AG04449 (cell line): ENCODE measurements around the gene CAPN2.

ENCODE experiments used
- CTCF ChIA-PET: fragments of 350-600 bp; formaldehyde crosslinking; extraction: SDS; loops from one replicate; lab custom pipeline; 2021; ENCODE audit warnings: antibody characterized with exemption; lab: Yijun Ruan, JAX
- POLR2A ChIA-PET: fragments of 400-600, 350-600 bp; formaldehyde crosslinking; extraction: SDS; loops from one replicate; lab custom pipeline; 2020; ENCODE audit warnings: antibody characterized with exemption, inconsistent platforms; lab: Yijun Ruan, JAX
- DNase-seq: peaks from one replicate; pipeline ENCODE4 v3.0.0-alpha.2; 2010; ENCODE audit warnings: low read depth, low spot score
- H3K4me3 ChIP-seq: 2 replicates; pipeline ENCODE4 v1.5.1; 2011; ENCODE audit warnings: low read depth, mild to moderate bottlenecking, control low read depth, low read length
- TF ChIP-seq, protein P1 (sequence below): IDR thresholded peaks from one replicate; pipeline ENCODE4 v1.5.1; 2011; ENCODE audit warnings: mild to moderate bottlenecking, moderate library complexity, low read length, control low read depth, inconsistent platforms; ENCODE audit not compliant: insufficient read depth; ENCODE audit errors: missing control alignments

CAPN2 gene

DNA sequence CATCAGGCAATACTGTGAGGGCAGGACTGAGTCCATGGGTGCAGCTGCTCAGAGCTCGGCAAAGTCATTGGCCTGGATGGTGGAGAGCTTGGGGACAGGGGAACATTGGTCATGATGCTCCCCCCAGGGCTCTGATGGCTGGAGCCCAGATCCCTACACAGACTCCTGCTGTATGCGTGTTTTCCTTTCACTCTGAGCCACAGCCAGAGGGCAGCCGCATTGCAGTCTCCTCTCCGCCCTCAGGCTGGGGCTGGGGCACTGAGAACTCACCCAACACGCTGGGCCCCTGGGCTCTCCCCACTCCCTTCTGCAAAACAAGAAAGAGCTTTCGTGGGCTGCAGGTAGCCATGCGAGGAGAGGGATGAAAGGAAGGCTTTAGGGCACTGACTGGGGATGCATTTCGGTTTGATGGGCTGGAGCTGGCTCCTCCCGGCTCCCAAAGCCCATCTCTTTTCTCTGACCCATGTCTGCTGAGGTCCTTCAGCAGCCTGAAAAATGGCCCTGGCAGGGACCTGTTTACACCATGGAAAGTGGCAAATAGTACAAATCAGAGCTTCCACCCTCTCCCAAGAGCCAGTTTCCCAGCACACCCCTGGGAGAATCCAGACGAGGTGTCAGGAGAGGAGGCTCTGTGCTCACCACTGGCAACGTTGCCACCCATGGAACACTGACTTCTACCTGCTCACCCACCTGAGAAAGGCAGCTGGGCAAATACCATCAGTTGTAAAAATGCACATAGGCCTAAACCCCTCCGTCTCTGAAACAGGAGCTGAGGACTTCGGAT lies 43.8 kb downstream of the CAPN2 start:
- DNase-seq: no peak
- CTCF ChIA-PET: interaction anchor here (0.9 to 1.0 kb wide), 2 partner anchors 45 to 57 kb away, joined by 3 to 6 read pairs; no protein-coding TSS in a partner anchor
- POLR2A ChIA-PET: interaction anchor here (0.7 kb wide), 1 partner anchor 14 kb away, joined by 3 read pairs; no protein-coding TSS in a partner anchor
- TF ChIP-seq, protein P1, sequence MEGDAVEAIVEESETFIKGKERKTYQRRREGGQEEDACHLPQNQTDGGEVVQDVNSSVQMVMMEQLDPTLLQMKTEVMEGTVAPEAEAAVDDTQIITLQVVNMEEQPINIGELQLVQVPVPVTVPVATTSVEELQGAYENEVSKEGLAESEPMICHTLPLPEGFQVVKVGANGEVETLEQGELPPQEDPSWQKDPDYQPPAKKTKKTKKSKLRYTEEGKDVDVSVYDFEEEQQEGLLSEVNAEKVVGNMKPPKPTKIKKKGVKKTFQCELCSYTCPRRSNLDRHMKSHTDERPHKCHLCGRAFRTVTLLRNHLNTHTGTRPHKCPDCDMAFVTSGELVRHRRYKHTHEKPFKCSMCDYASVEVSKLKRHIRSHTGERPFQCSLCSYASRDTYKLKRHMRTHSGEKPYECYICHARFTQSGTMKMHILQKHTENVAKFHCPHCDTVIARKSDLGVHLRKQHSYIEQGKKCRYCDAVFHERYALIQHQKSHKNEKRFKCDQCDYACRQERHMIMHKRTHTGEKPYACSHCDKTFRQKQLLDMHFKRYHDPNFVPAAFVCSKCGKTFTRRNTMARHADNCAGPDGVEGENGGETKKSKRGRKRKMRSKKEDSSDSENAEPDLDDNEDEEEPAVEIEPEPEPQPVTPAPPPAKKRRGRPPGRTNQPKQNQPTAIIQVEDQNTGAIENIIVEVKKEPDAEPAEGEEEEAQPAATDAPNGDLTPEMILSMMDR: no peak
- no peak overlapping the region for H3K4me3 ChIP-seq

DNA sequence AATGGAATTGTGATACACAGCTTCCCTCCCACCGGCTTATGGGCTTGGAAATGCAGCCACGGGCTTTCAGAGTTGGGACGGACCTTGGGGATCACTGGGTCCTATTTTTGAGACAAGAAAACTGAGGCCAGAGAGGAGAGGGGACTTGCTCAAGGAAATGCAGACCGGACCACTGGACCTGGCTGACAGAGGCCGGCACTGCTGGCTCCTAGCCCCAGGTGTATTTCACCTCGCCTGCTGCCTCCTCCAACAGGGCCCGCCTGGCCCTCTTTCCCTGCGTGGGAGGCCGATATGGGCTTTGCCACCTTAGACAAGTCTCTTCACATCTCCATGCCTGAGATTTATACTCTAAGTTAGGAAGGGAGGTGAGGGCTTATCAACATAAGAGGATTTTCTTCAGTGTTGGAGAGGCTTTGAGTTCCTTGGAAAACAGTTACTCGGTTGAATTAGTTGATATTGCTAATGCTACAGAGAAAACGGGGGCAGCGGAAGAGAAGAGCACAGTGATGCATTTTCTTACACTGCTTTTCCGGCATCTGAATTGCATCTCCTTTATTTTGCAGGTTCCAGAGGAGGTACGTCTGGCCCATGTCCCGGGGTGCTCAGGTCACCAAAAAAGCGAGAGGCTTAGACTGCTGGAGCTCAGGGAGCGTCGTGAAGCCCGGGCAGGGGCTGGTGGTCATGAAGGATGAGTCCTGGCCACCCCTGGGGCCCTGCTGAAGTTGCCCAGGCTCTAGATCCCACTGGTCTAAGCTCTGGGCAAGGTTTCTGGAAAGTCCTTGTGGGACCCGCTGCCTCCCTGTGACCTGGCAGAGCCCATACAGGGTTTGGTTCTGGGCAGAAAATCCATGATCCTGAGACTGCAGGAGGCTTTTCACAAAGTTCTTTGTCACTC lies 44.7 kb downstream of the CAPN2 start:
- POLR2A ChIA-PET: interaction anchor here (0.7 kb wide), 1 partner anchor 15 kb away, joined by 3 read pairs; no protein-coding TSS in a partner anchor
- no peak overlapping the region for H3K4me3 ChIP-seq
- DNase-seq: no peak
- TF ChIP-seq, protein P1: no peak
- CTCF ChIA-PET: interaction anchor here (0.6 to 1.0 kb wide), 5 partner anchors 8 to 60 kb away, joined by 3 to 6 read pairs (median 3); no protein-coding TSS in a partner anchor

DNA sequence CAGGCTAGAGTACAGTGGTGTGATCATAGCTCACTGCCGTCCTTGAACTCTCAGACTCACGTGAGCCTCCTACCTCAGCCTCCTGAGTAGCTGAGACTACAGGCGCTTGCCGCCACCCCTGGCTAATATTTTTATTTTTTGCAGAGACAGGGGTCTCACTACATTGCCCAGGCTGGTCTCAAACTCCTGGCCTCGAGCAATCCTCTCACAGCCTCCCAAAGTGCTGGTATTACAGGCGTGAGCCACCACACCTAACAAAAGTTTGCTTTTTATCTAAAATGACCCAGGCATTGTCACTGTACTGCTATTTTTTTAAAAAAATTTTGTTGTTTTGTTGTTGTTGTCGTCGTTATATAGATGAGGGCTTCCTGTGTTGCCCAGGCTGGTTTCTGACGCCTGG lies 46.4 kb downstream of the CAPN2 start:
- no peak overlapping the region for H3K4me3 ChIP-seq
- TF ChIP-seq, protein P1: no peak
- POLR2A ChIA-PET: interaction anchor here (0.6 kb wide), 1 partner anchor 46 kb away, joined by 3 read pairs; the partner anchor contains the start of gene CAPN2
- CTCF ChIA-PET: interaction anchor here (0.6 to 1.4 kb wide), 3 partner anchors 9 to 46 kb away, joined by 3 to 6 read pairs (median 3); no protein-coding TSS in a partner anchor
- no peak for DNase-seq

DNA sequence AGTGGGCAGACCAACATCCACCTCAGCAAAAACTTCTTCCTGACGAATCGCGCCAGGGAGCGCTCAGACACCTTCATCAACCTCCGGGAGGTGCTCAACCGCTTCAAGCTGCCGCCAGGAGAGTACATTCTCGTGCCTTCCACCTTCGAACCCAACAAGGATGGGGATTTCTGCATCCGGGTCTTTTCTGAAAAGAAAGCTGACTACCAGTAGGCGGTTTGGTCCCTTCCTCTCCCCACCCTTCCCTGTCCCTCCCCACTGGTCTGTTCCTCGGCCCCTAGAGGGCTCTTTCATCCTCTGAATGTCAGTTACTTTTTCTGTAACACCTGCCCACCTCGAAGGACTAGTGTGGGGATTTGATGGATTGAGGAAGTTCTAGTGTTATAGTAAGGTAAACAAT lies 46.9 kb downstream of the CAPN2 start:
- no peak overlapping the region for H3K4me3 ChIP-seq
- no peak for DNase-seq
- POLR2A ChIA-PET: no interaction called here
- CTCF ChIA-PET: interaction anchor here (1.2 to 2.4 kb wide), 5 partner anchors 10 to 41 kb away, joined by 3 to 39 read pairs (median 6); no protein-coding TSS in a partner anchor
- TF ChIP-seq, protein P1: no peak

DNA sequence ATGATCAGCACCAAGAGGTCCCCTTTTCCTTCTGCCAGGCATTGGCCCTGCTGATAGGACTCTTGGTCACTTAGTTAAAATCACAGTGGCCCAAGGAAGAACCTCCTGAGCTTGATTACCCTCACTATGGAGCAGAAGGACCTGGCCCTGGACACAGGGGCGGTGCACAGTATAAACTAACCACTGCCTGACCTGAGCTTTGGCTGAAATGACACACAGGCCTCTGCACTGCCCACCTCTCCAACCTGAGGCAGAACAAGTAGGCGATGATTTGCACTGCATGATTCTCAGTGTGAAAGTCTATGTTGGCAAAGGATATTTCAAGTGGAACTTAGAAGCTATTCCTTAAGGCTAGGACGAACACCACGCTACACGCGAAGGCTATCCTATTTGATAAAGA lies 48.5 kb downstream of the CAPN2 start:
- ChIA-PET CTCF (interaction anchor here (0.8 to 2.4 kb wide), 6 partner anchors 8 to 50 kb away, joined by 3 to 39 read pairs (median 4); no protein-coding TSS in a partner anchor), POLR2A (no interaction called here)

More for the DNA sequence above, 48.5 kb downstream of the CAPN2 start:
- TF ChIP-seq, protein P1: no peak
- DNase-seq: no peak
- no peak overlapping the region for H3K4me3 ChIP-seq
